Stomach (tissue), 9 donors: ENCODE measurements around the gene PCNT. TPM values are rescaled to one million over a fixed set of nuclear protein-coding genes. Genes with fewer than 3 reads are reported as not detected.

Experiments used
- DNase-seq, 2 donors: peaks; one replicate each; pipeline versions ENCODE4 v3.0.0 to v3.0.0-alpha.2; 2013 to 2019
- H3K27ac ChIP-seq, 5 donors: fragments of 200-600 bp in 4 of 5; sonication (generic) in 4 of 5; one replicate each; pipeline ENCODE4 v1.5.1; 2013 to 2019; ENCODE audit warnings: mild to moderate bottlenecking in 1 of 5, moderate library complexity in 1 of 5
- H3K27me3 ChIP-seq, 3 donors: fragments of 200-600 bp; sonication (generic); one replicate each; pipeline ENCODE4 v1.5.1; 2017 to 2019; ENCODE audit warnings: mixed run types in 1 of 3
- H3K36me3 ChIP-seq, 4 donors: fragments of 200-600 bp; sonication (generic); 1 replicate in 3 of 4; 2 replicates in 1 of 4; pipeline ENCODE4 v1.5.1; 2016 to 2019
- H3K4me1 ChIP-seq, 4 donors: fragments of 200-600 bp; sonication (generic); one replicate each; pipeline ENCODE4 v1.5.1; 2016 to 2019
- H3K4me3 ChIP-seq, 4 donors: fragments of 200-600 bp; sonication (generic) in 3 of 4; one replicate each; pipeline ENCODE4 v1.5.1; 2016 to 2019; ENCODE audit warnings: mild to moderate bottlenecking in 1 of 4
- H3K9me3 ChIP-seq, 4 donors: fragments of 200-600 bp; sonication (generic); one replicate each; pipeline ENCODE4 v1.5.1; 2016 to 2019
- CTCF ChIP-seq, 7 experiments: fragments of 450-650 bp in 4 of 7; fragments of 200-600 bp in 3 of 7; sonication (generic) in 3 of 7; IDR thresholded peaks; one replicate each; pipeline ENCODE4 v1.5.1; 2016 to 2019; ENCODE audit warnings: antibody characterized with exemption in 7 of 7, control low read depth in 2 of 7, mild to moderate bottlenecking in 1 of 7
- EP300 ChIP-seq: sonication (generic); formaldehyde crosslinking; IDR thresholded peaks from one replicate; pipeline ENCODE4 v1.6.1; 2017; ENCODE audit warnings: antibody characterized with exemption
- POLR2A ChIP-seq, 4 donors: fragments of 450-650 bp; IDR thresholded peaks; one replicate each; pipeline ENCODE4 v1.6.1; 2016; ENCODE audit warnings: antibody characterized with exemption in 4 of 4, control low read depth in 2 of 4, mild to moderate bottlenecking in 1 of 4, moderate library complexity in 1 of 4
- POLR2AphosphoS5 ChIP-seq, 3 donors: sonication (generic); formaldehyde crosslinking; IDR thresholded peaks; one replicate each; pipeline ENCODE4 v1.6.1; 2016; ENCODE audit warnings: antibody characterized with exemption in 3 of 3
- WGBS, 5 donors: extraction: QIAGEN DNeasy Blood & Tissue Kit in 3 of 5; methylation state at CpG; one replicate each; pipeline versions ENCODE4 v1.1.5 to v1.1.7; 2013 to 2018; 5-methylcytosine and 5-hydroxymethylcytosine counted together
- intact Hi-C: fragments of 100-400 bp; cut with DNase I; formaldehyde crosslinking; loops from one replicate; pipeline ENCODE4 v1.15.1; 2023; ENCODE audit warnings: low total_unique reads
- polyA plus RNA-seq, 3 donors: library from polyadenylated mRNA; stranded (reverse); fragments of 200-250 nt; gene quantifications; one replicate each; pipeline ENCODE4 v1.2.3, GENCODE V29; 2013
- total RNA-seq, 5 donors: library from RNA; depleted of rRNA; stranded (reverse); fragments of >200 nt; gene quantifications; one replicate each; pipeline versions ENCODE4 v1.1.0 to v1.2.3, GENCODE V29; 2014 to 2016
- donor health status: healthy with polysubstance abuse.
- donor health status: Bipolar disorder and iron deficiency.
- donor health status: healthy.

The PCNT gene
- total and polyA plus RNA-seq, 8 donors, result 4.7 to 133 (median 38.4) TPM

GRCh38 chr21:46376231-46376628, 52.3 kb downstream of the PCNT start:
- Histone ChIP-seq H3K4me1 (no peaks in the 10 kb centered on the region), H3K9me3 (no peaks in the 10 kb centered on the region), H3K36me3 (peaks cover 12 to 68% (median 50%) of the 10 kb centered on the region in 4 donors), H3K27ac (no peak overlapping the region), H3K4me3 (no peak overlapping the region), H3K27me3 (no peaks in the 10 kb centered on the region)
- intact Hi-C loops, result no loop called here
- 89 to 95% (median 91%) methylated on average over 7 to 10 of the region's 10 CpGs for whole genome bisulfite sequencing, 5 donors
- no peak for TF ChIP-seq POLR2A (IDR thresholded peaks at IDR 0.05)
- no peak for TF ChIP-seq CTCF (IDR thresholded peaks at IDR 0.05)
- no peak for TF ChIP-seq POLR2AphosphoS5 (IDR thresholded peaks at IDR 0.05)
- no peak for TF ChIP-seq EP300
- no peak for DNase-seq

- no peak overlapping the region for H3K27ac ChIP-seq
- H3K4me1 ChIP-seq, result no peaks in the 10 kb centered on the region
- DNase-seq, result peak in 1 of 2 donors; percentile 21
- 73 to 84% (median 82%) methylated on average over 14 of the region's 14 CpGs for WGBS, 5 donors
- no peaks in the 10 kb centered on the region for H3K27me3 ChIP-seq
- intact Hi-C loops, result no loop called here
- H3K36me3 ChIP-seq, result peaks cover 7 to 67% (median 48%) of the 10 kb centered on the region in 4 donors
- no peaks in the 10 kb centered on the region for H3K9me3 ChIP-seq
- TF ChIP-seq EP300 (no peak), CTCF (IDR thresholded peaks at IDR 0.05) (no peak), POLR2A (IDR thresholded peaks at IDR 0.05) (no peak)
- no peak overlapping the region for H3K4me3 ChIP-seq
These were observed 53.0 kb downstream of the PCNT start for GRCh38 chr21:46376856-46377453.

- intact Hi-C loops, result no loop called here
- H3K4me1 ChIP-seq, result no peaks in the 10 kb centered on the region
- no peak for DNase-seq
- no peaks in the 10 kb centered on the region for H3K9me3 ChIP-seq
- no peak for TF ChIP-seq POLR2AphosphoS5 (IDR thresholded peaks at IDR 0.05)
- no peak for TF ChIP-seq EP300
- TF ChIP-seq CTCF (IDR thresholded peaks at IDR 0.05), result no peak
- no peak for TF ChIP-seq POLR2A (IDR thresholded peaks at IDR 0.05)
- H3K36me3 ChIP-seq, result peaks cover 4 to 66% (median 47%) of the 10 kb centered on the region in 4 donors
- WGBS, 5 donors, result 90 to 95% (median 93%) methylated on average over 14 of the region's 14 CpGs
- no peak overlapping the region for H3K4me3 ChIP-seq
- no peak overlapping the region for H3K27ac ChIP-seq
- H3K27me3 ChIP-seq, result no peaks in the 10 kb centered on the region
These were observed 53.8 kb downstream of the PCNT start for GRCh38 chr21:46377789-46378188.

- Histone ChIP-seq H3K4me1 (no peaks in the 10 kb centered on the region), H3K36me3 (peaks cover 4 to 69% (median 49%) of the 10 kb centered on the region in 4 donors), H3K4me3 (no peak overlapping the region), H3K27me3 (no peaks in the 10 kb centered on the region), H3K27ac (no peak overlapping the region), H3K9me3 (no peaks in the 10 kb centered on the region)
- DNase-seq, result no peak
- no peak for TF ChIP-seq POLR2AphosphoS5 (IDR thresholded peaks at IDR 0.05)
- no peak for TF ChIP-seq CTCF (IDR thresholded peaks at IDR 0.05)
- TF ChIP-seq POLR2A (IDR thresholded peaks at IDR 0.05), result no peak
- TF ChIP-seq EP300, result no peak
- intact Hi-C loops, result no loop called here
- 89 to 98% (median 97%) methylated on average over 19 of the region's 19 CpGs for WGBS, 5 donors
These were observed 55.1 kb downstream of the PCNT start for GRCh38 chr21:46379105-46379504.
